ENCODE data around the gene TTC6. TPM values are rescaled to one million over a fixed set of nuclear protein-coding genes. Genes with fewer than 3 reads are reported as not detected.

Gene TTC6
- total and polyA plus RNA-seq, 2 donors (not counting 3 experiments of a cell fraction or from before 2014, with no cell fraction given), result 0.75 TPM; not detected in 1

DNA sequence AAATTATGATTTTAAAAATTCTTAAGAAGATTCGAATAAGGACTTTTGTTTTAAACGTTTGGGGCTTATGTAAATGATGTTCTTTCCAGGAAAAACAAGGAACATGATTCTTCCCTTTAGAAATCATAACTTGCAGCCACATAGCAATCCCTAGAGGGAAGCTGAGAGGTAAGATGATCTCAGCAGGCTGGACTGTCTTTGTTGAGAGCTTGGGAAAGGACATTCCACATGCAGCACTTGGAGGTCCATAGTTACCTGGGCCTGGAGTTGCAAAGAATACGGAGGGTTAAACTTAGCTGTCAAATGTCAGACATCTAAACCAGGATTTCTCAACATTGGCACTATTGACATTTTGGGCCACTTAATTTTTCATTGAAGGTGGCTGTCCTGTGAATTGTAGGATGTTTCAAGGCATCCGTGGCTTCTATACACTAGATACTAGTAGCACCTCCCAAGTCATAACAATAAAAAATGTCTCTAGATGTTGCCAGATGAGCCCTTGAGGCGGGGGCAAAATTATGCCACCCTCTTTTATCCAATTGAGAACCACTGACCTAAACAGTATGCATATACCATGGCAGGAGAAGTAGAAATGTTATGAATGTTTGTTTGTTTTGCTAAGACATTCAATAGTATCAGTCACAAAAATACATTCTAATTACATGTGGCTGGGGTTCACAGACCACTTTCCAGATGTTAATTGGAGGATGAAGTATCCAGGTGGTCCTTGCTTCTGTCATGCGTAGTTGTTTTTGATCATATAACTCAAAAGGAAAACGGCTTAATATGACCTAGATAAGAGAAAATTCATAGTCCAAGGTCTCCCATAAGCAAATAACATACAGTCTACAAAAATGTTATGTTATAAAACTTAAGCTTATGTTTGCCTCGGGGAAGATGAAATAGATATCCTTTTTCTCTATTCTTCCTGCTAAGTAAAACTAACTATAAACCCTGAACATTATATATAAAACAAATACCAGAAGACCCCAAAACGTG, 30.5 kb downstream of the TTC6 start:
- TF ChIP-seq EZH2 (IDR thresholded peaks at IDR 0.05; ENCODE audit: borderline replicate concordance, low read depth, low read length, severe bottlenecking) (no peak), MYC (IDR thresholded peaks at IDR 0.05; ENCODE audit: low read depth, low read length) (no peak), GATA2 (IDR thresholded peaks at IDR 0.05; ENCODE audit: insufficient read depth, insufficient read length, low read depth, low read length) (no peak), JUN (IDR thresholded peaks at IDR 0.05; ENCODE audit: borderline replicate concordance, insufficient read depth, insufficient read length, low read depth) (no peak), CTCF (IDR thresholded peaks at IDR 0.05; ENCODE audit: extremely low read depth in 1 of 2, insufficient read depth in 1 of 2, low read depth in 1 of 2, low read length in 2 of 2) (no peak), POLR2AphosphoS5 (IDR thresholded peaks at IDR 0.05; ENCODE audit: insufficient read depth, low read depth, low read length) (no peak), POLR2A (IDR thresholded peaks at IDR 0.05; ENCODE audit: low read depth, low read length) (no peak), FOS (IDR thresholded peaks at IDR 0.05; ENCODE audit: borderline replicate concordance, insufficient read depth, low read length) (no peak)
- intact Hi-C loops (cut with micrococcal nuclease) (no loop called here), dilution Hi-C loops (cut with MboI; ENCODE audit: extremely low pct_ligation_motif_present, low sequenced_read_pairs) (no loop called here)
- Histone ChIP-seq H3K36me3 (ENCODE audit: control insufficient read depth in 2 of 2, extremely low read depth in 1 of 2, insufficient read depth in 2 of 2, low read length in 2 of 2) (no peaks in the 10 kb centered on the region), H3K4me2 (ENCODE audit: insufficient read depth, low read length) (no peak overlapping the region), H3K27me3 (ENCODE audit: control insufficient read depth in 2 of 2, insufficient read depth in 2 of 2, low read length in 2 of 2) (no peaks in the 10 kb centered on the region), H3K9me3 (replicated peaks; ENCODE audit: control insufficient read depth, insufficient read depth, low read length) (no peaks in the 10 kb centered on the region), H3K79me2 (ENCODE audit: control insufficient read depth, insufficient read depth, low read length) (no peaks in the 10 kb centered on the region), H2AFZ (ENCODE audit: low read depth, low read length) (no peak overlapping the region), H3K9me1 (replicated peaks; ENCODE audit: control insufficient read depth, extremely low read depth, insufficient read depth, low read length) (no peaks in the 10 kb centered on the region), H3K27ac (ENCODE audit: insufficient read depth, low read depth, low read length) (no peak overlapping the region), H3K4me1 (ENCODE audit: control insufficient read depth, extremely low read depth, insufficient read depth, low read length) (no peaks in the 10 kb centered on the region), H3K4me3 (replicated peaks in 1 of 3; ENCODE audit: insufficient read depth in 1 of 3, low read depth in 1 of 3, low read length in 3 of 3) (no peak overlapping the region), H3K9ac (replicated peaks; ENCODE audit: extremely low read depth, insufficient read depth, low read length) (no peak overlapping the region), H4K20me1 (replicated peaks; ENCODE audit: control insufficient read depth, extremely low read depth, insufficient read depth, low read length) (no peaks in the 10 kb centered on the region)
- POLR2A ChIA-PET, result interaction anchor here (0.6 kb wide), 1 partner anchor 95 kb away, joined by 3 read pairs; no protein-coding TSS in a partner anchor
- DNase-seq (ENCODE audit: low read depth, low spot score), result no peak
- FAIRE-seq, result no peak
- BruUV-seq (replicated peaks), result no TSS peak
- CTCF ChIA-PET, result no interaction called here
